CD4-positive, alpha-beta T cell (primary cell): ENCODE results near the gene ADARB2. TPM values are rescaled to one million over a fixed set of nuclear protein-coding genes. Genes with fewer than 3 reads are reported as not detected.

ENCODE experiments used
- ATAC-seq: fragments of 200-7000 bp; cut with Tn5 transposase; one replicate; pipeline ENCODE4 v1.10.0; 2022; ENCODE audit warnings: mild to moderate bottlenecking; ENCODE audit not compliant: poor library complexity
- CTCF ChIA-PET: fragments of 350-600 bp; sonication (Branson Sonifier 250); formaldehyde crosslinking; loops from one replicate; lab custom pipeline; 2021; ENCODE audit warnings: antibody characterized with exemption, inconsistent platforms; lab: Charles Lee
- POLR2A ChIA-PET: fragments of 350-600 bp; sonication (Branson Sonifier 250); formaldehyde crosslinking; loops from one replicate; lab custom pipeline; 2021; ENCODE audit warnings: antibody characterized with exemption, inconsistent platforms; lab: Charles Lee
- DNase-seq, 14 experiments: peaks; one replicate each; pipeline ENCODE4 v3.0.0-alpha.2; 2013 to 2020; ENCODE audit warnings: mixed read lengths in 2 of 14
- H3K27ac ChIP-seq, 2 donors: one replicate each; pipeline versions ENCODE4 v1.5.1 to v1.7.0; 2013; ENCODE audit warnings: low read length in 2 of 2, low read depth in 1 of 2, mild to moderate bottlenecking in 1 of 2
- H3K27me3 ChIP-seq, 2 experiments: 1 replicate in 1 of 2; 2 replicates in 1 of 2; pipeline versions ENCODE4 v1.6.1 to v1.7.0; 2013; ENCODE audit warnings: low read length in 2 of 2, control low read depth in 1 of 2, mild to moderate bottlenecking in 1 of 2, moderate library complexity in 1 of 2; ENCODE audit not compliant: insufficient read depth in 2 of 2, control insufficient read depth in 1 of 2
- H3K36me3 ChIP-seq: one replicate; pipeline ENCODE4 v1.6.1; 2013; ENCODE audit warnings: low read length, control low read depth; ENCODE audit not compliant: insufficient read depth
- H3K4me1 ChIP-seq: one replicate; pipeline ENCODE4 v1.6.1; 2013; ENCODE audit warnings: low read length, control low read depth; ENCODE audit not compliant: insufficient read depth
- H3K4me3 ChIP-seq: one replicate; pipeline ENCODE4 v1.5.1; 2013; ENCODE audit warnings: mild to moderate bottlenecking, low read length, moderate library complexity
- H3K9me3 ChIP-seq, 2 experiments: 1 replicate in 1 of 2; 2 replicates in 1 of 2; pipeline versions ENCODE4 v1.6.1 to v1.7.0; 2013; ENCODE audit warnings: low read length in 2 of 2, mild to moderate bottlenecking in 2 of 2, control low read depth in 1 of 2, moderate library complexity in 1 of 2; ENCODE audit not compliant: control insufficient read depth in 1 of 2, insufficient read depth in 1 of 2
- H3K27ac Mint-ChIP-seq: one replicate; pipeline ENCODE4 v1.8.0; 2020; ENCODE audit warnings: mixed read lengths
- H3K27me3 Mint-ChIP-seq: one replicate; pipeline ENCODE4 v1.8.0; 2021; ENCODE audit warnings: mixed read lengths
- H3K36me3 Mint-ChIP-seq: one replicate; pipeline ENCODE4 v1.8.0; 2021; ENCODE audit warnings: low read depth, mixed read lengths
- H3K4me1 Mint-ChIP-seq: one replicate; pipeline ENCODE4 v1.8.0; 2021; ENCODE audit warnings: low read depth, mixed read lengths
- H3K4me3 Mint-ChIP-seq: one replicate; pipeline ENCODE4 v1.8.0; 2020; ENCODE audit warnings: mild to moderate bottlenecking, mixed read lengths
- H3K9me3 Mint-ChIP-seq: one replicate; pipeline ENCODE4 v1.8.0; 2020; ENCODE audit warnings: mixed read lengths
- CTCF ChIP-seq: fragments of 200-600 bp; IDR thresholded peaks from one replicate; pipeline ENCODE4 v1.8.0; 2022; ENCODE audit warnings: antibody characterized with exemption, mild to moderate bottlenecking
- intact Hi-C, 2 experiments: fragments of 100-400 bp; cut with DNase I in 1 of 2; cut with micrococcal nuclease in 1 of 2; formaldehyde crosslinking; loops; one replicate each; pipeline versions ENCODE4 v1.15.1 to v1.9.0; 2023 to 2025; cut with DNase I, micrococcal nuclease
- total RNA-seq, 174 experiments: library from RNA in 2 of 174; stranded (reverse) in 2 of 174; gene quantifications; one replicate each; pipeline ENCODE4 v1.2.3 and lab custom pipeline; 2021 to 2026

ADARB2 gene
- total RNA-seq, 2 experiments from 2014 or later = 0.14 TPM; not detected in 1

- ATAC-seq (no peak), DNase-seq (no peak)
- Mint-ChIP-seq H3K27me3 (peaks cover 8% of the 10 kb centered on the region), H3K4me1 (no peaks in the 10 kb centered on the region), H3K4me3 (no peak overlapping the region), H3K36me3 (no peaks in the 10 kb centered on the region), H3K9me3 (no peaks in the 10 kb centered on the region), H3K27ac (no peak overlapping the region)
- Histone ChIP-seq H3K36me3 (no peaks in the 10 kb centered on the region), H3K27ac (no peak overlapping the region), H3K9me3 (peaks cover 0 to 9% of the 10 kb centered on the region in 2 experiments), H3K4me3 (no peak overlapping the region), H3K27me3 (peaks cover 0 to 2% of the 10 kb centered on the region in 2 experiments), H3K4me1 (no peaks in the 10 kb centered on the region)
- CTCF ChIA-PET = no interaction called here
- no peak for TF ChIP-seq CTCF
- intact Hi-C loops = no loop called here
- POLR2A ChIA-PET = no interaction called here
Measured at GRCh38 chr10:1600861-1601260, 136.5 kb downstream of the ADARB2 start.

GRCh38 chr10:1598393-1599153 is 138.8 kb downstream of the ADARB2 start:
- Histone ChIP-seq H3K36me3 (no peaks in the 10 kb centered on the region), H3K4me3 (no peak overlapping the region), H3K4me1 (no peaks in the 10 kb centered on the region), H3K27ac (no peak overlapping the region), H3K27me3 (peaks cover 0 to 2% of the 10 kb centered on the region in 2 experiments), H3K9me3 (peaks cover 0 to 9% of the 10 kb centered on the region in 2 experiments)
- intact Hi-C loops = no loop called here
- Mint-ChIP-seq H3K27ac (no peak overlapping the region), H3K4me1 (no peaks in the 10 kb centered on the region), H3K27me3 (peaks cover 8% of the 10 kb centered on the region), H3K36me3 (no peaks in the 10 kb centered on the region), H3K9me3 (no peaks in the 10 kb centered on the region), H3K4me3 (no peak overlapping the region)
- ATAC-seq = no peak
- CTCF ChIA-PET = no interaction called here
- POLR2A ChIA-PET = no interaction called here
- no peak for TF ChIP-seq CTCF
- DNase-seq = no peak

- no peak overlapping the region for H3K4me3 Mint-ChIP-seq
- intact Hi-C loops = no loop called here
- H3K27ac Mint-ChIP-seq = no peak overlapping the region
Measured at GRCh38 chr10:1597370-1598146, 139.8 kb downstream of the ADARB2 start.

More at GRCh38 chr10:1597370-1598146, 139.8 kb downstream of the ADARB2 start:
- H3K36me3 Mint-ChIP-seq = no peaks in the 10 kb centered on the region
- no peak for TF ChIP-seq CTCF
- Histone ChIP-seq H3K27me3 (no peaks in the 10 kb centered on the region), H3K9me3 (peaks cover 0 to 9% of the 10 kb centered on the region in 2 experiments), H3K4me1 (no peaks in the 10 kb centered on the region), H3K36me3 (no peaks in the 10 kb centered on the region), H3K4me3 (no peak overlapping the region), H3K27ac (no peak overlapping the region)
- peaks cover 8% of the 10 kb centered on the region for H3K27me3 Mint-ChIP-seq
- H3K4me1 Mint-ChIP-seq = no peaks in the 10 kb centered on the region
- no peaks in the 10 kb centered on the region for H3K9me3 Mint-ChIP-seq
- POLR2A ChIA-PET = no interaction called here
- ATAC-seq (no peak), DNase-seq (no peak)
- CTCF ChIA-PET = no interaction called here
